Activated CD4-positive, alpha-beta T cell treated with anti-CD3 and anti-CD28 coated beads, Interleukin-2, amount 10 ng/mL, durations not matched to agents 24 days and 14 days (primary cell): ENCODE data around the gene RPTOR. TPM values are rescaled to one million over a fixed set of nuclear protein-coding genes. Genes with fewer than 3 reads are reported as not detected.
A peak's percentile ranks its signal among the peaks of the same experiment; 100 is the strongest.
"Not testable (repeated sequence)": the region's sequence is repeated elsewhere in the genome, so short reads cannot be mapped to it uniquely, and the experiment has no call there.

Experiments
- DNase-seq: peaks from one replicate; pipeline ENCODE4 v3.0.0; 2022
- H3K27ac Mint-ChIP-seq: one replicate; pipeline ENCODE4 v1.8.0; 2022; ENCODE audit warnings: mild to moderate bottlenecking, mixed read lengths
- H3K27me3 Mint-ChIP-seq: one replicate; pipeline ENCODE4 v1.8.0; 2022; ENCODE audit warnings: mixed read lengths
- H3K36me3 Mint-ChIP-seq: one replicate; pipeline ENCODE4 v1.8.0; 2022; ENCODE audit warnings: low read depth, mild to moderate bottlenecking, mixed read lengths
- H3K4me1 Mint-ChIP-seq: one replicate; pipeline ENCODE4 v1.8.0; 2021; ENCODE audit warnings: mixed read lengths
- H3K4me3 Mint-ChIP-seq: one replicate; pipeline ENCODE4 v1.8.0; 2022; ENCODE audit warnings: mild to moderate bottlenecking, moderate library complexity, mixed read lengths
- H3K9me3 Mint-ChIP-seq: one replicate; pipeline ENCODE4 v1.8.0; 2021; ENCODE audit warnings: mixed read lengths
- intact Hi-C: fragments of 100-400 bp; cut with micrococcal nuclease; formaldehyde crosslinking; loops from one replicate; pipeline ENCODE4 v1.15.1; 2023
- total RNA-seq: library from RNA; stranded (reverse); gene quantifications from 2 replicates; pipeline ENCODE4 v1.2.3, GENCODE V29; 2022

RPTOR gene
- total RNA-seq, 1 donor from 2014 or later: 67.2 TPM

GRCh38 chr17:80793421-80793820 is 248.8 kb downstream of the RPTOR start:
- no peaks in the 10 kb centered on the region for H3K27me3 Mint-ChIP-seq
- peaks cover 62% of the 10 kb centered on the region for H3K4me1 Mint-ChIP-seq
- peak overlapping the region; percentile 88 for H3K27ac Mint-ChIP-seq
- intact Hi-C loops: no loop called here
- no peaks in the 10 kb centered on the region for H3K9me3 Mint-ChIP-seq
- peak overlapping the region; percentile 31 for H3K4me3 Mint-ChIP-seq
- H3K36me3 Mint-ChIP-seq: peaks cover 54% of the 10 kb centered on the region
- DNase-seq: no peak

GRCh38 chr17:80793851-80794267 is 249.2 kb downstream of the RPTOR start:
- Mint-ChIP-seq H3K4me3 (no peak overlapping the region), H3K27me3 (no peaks in the 10 kb centered on the region), H3K36me3 (peaks cover 52% of the 10 kb centered on the region), H3K27ac (peak overlapping the region; percentile 88), H3K9me3 (no peaks in the 10 kb centered on the region), H3K4me1 (peaks cover 60% of the 10 kb centered on the region)
- intact Hi-C loops: no loop called here
- DNase-seq: no peak

GRCh38 chr17:80794281-80795089 is 249.8 kb downstream of the RPTOR start:
- H3K4me3 Mint-ChIP-seq: no peak overlapping the region
- peaks cover 55% of the 10 kb centered on the region for H3K4me1 Mint-ChIP-seq
- H3K9me3 Mint-ChIP-seq: no peaks in the 10 kb centered on the region
- H3K27me3 Mint-ChIP-seq: no peaks in the 10 kb centered on the region
- H3K36me3 Mint-ChIP-seq: peaks cover 51% of the 10 kb centered on the region
- peak overlapping the region; percentile 36 for H3K27ac Mint-ChIP-seq
- intact Hi-C loops: no loop called here
- no peak for DNase-seq

DNA sequence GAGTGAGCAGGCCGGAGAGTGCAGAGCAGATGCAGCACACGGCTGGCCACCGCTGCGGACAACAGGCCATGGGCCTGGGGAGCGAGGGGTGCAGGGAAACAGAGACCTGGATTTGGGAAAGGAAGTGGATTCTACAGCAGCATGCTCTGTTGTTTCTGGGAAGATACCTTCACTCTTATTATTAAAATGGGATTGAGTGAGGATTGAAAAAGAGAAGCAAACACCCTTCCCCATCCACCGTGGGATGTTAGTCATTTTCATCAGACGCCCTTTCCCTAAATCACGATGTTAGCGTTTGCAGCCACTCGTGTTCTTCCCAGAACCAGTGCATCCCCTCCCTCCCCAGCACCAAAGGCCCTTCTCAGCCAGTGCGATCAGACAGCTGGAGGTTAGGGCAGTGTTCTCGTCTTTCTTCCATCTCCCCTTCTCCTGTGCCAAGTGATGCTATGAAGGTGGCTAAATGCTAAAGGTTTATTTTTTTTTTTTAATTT is 250.5 kb downstream of the RPTOR start:
- peaks cover 51% of the 10 kb centered on the region for H3K36me3 Mint-ChIP-seq
- H3K4me3 Mint-ChIP-seq: no peak overlapping the region
- H3K27me3 Mint-ChIP-seq: no peaks in the 10 kb centered on the region
- no peaks in the 10 kb centered on the region for H3K9me3 Mint-ChIP-seq
- peaks cover 48% of the 10 kb centered on the region for H3K4me1 Mint-ChIP-seq
- peak overlapping the region; percentile 36 for H3K27ac Mint-ChIP-seq
- intact Hi-C loops: no loop called here
- DNase-seq: no peak

- no peak overlapping the region for H3K4me3 Mint-ChIP-seq
These were observed 251.1 kb downstream of the RPTOR start for GRCh38 chr17:80795754-80796153.

GRCh38 chr17:80796430-80796861 is 251.8 kb downstream of the RPTOR start:
- no peak for DNase-seq
- intact Hi-C loops: no loop called here
- peaks cover 51% of the 10 kb centered on the region for H3K36me3 Mint-ChIP-seq
- no peaks in the 10 kb centered on the region for H3K27me3 Mint-ChIP-seq
- no peak overlapping the region for H3K4me3 Mint-ChIP-seq
- peak overlapping the region; percentile 57 for H3K27ac Mint-ChIP-seq
- no peaks in the 10 kb centered on the region for H3K9me3 Mint-ChIP-seq
- H3K4me1 Mint-ChIP-seq: peaks cover 35% of the 10 kb centered on the region

More at GRCh38 chr17:80795754-80796153, 251.1 kb downstream of the RPTOR start:
- Mint-ChIP-seq H3K9me3 (no peaks in the 10 kb centered on the region), H3K27ac (peak overlapping the region; percentile 34), H3K36me3 (peaks cover 51% of the 10 kb centered on the region), H3K4me1 (peaks cover 42% of the 10 kb centered on the region), H3K27me3 (no peaks in the 10 kb centered on the region)
- no peak for DNase-seq
- intact Hi-C loops: no loop called here

DNA sequence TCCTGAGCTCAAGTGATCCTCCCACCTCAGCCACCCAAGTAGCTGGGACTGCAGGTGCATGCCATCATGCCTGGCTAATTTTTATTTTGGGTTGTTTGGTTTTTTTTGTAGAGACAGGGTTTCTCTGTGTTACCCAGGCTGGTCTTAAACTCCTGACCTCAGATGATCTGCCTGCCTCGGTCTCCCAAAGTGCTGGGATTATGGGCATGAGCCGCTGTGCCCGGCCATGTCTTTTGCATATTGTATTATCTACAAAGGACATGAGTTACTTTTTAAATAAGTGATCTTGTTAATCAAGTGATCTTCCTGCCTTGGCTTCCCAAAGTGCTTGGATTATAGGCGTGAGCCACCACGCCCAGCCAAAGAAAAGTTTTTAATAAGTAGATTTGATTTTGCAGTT is 252.6 kb downstream of the RPTOR start:
- Mint-ChIP-seq H3K4me1 (peaks cover 28% of the 10 kb centered on the region), H3K36me3 (peaks cover 47% of the 10 kb centered on the region)
- H3K27me3 Mint-ChIP-seq, intact Hi-C loops, DNase-seq, H3K9me3 Mint-ChIP-seq, H3K4me3 Mint-ChIP-seq, H3K27ac Mint-ChIP-seq: not testable (repeated sequence)

- Mint-ChIP-seq H3K9me3 (no peaks in the 10 kb centered on the region), H3K27me3 (no peaks in the 10 kb centered on the region), H3K36me3 (peaks cover 42% of the 10 kb centered on the region), H3K27ac (peak overlapping the region; percentile 31), H3K4me1 (peaks cover 23% of the 10 kb centered on the region), H3K4me3 (no peak overlapping the region)
- intact Hi-C loops: no loop called here
- DNase-seq: no peak
These were observed 253.3 kb downstream of the RPTOR start for GRCh38 chr17:80797741-80798594.

- Mint-ChIP-seq H3K36me3 (peaks cover 40% of the 10 kb centered on the region), H3K4me1 (peaks cover 20% of the 10 kb centered on the region), H3K27me3 (no peaks in the 10 kb centered on the region), H3K27ac (no peak overlapping the region), H3K4me3 (no peak overlapping the region), H3K9me3 (no peaks in the 10 kb centered on the region)
- intact Hi-C loops: no loop called here
- no peak for DNase-seq
These were observed 254.2 kb downstream of the RPTOR start for GRCh38 chr17:80798595-80799537.

GRCh38 chr17:80799538-80800480 is 255.2 kb downstream of the RPTOR start:
- DNase-seq: no peak
- Mint-ChIP-seq H3K9me3 (no peaks in the 10 kb centered on the region), H3K27ac (no peak overlapping the region), H3K4me1 (peaks cover 17% of the 10 kb centered on the region), H3K36me3 (peaks cover 40% of the 10 kb centered on the region), H3K27me3 (no peaks in the 10 kb centered on the region), H3K4me3 (no peak overlapping the region)
- intact Hi-C loops: no loop called here

DNA sequence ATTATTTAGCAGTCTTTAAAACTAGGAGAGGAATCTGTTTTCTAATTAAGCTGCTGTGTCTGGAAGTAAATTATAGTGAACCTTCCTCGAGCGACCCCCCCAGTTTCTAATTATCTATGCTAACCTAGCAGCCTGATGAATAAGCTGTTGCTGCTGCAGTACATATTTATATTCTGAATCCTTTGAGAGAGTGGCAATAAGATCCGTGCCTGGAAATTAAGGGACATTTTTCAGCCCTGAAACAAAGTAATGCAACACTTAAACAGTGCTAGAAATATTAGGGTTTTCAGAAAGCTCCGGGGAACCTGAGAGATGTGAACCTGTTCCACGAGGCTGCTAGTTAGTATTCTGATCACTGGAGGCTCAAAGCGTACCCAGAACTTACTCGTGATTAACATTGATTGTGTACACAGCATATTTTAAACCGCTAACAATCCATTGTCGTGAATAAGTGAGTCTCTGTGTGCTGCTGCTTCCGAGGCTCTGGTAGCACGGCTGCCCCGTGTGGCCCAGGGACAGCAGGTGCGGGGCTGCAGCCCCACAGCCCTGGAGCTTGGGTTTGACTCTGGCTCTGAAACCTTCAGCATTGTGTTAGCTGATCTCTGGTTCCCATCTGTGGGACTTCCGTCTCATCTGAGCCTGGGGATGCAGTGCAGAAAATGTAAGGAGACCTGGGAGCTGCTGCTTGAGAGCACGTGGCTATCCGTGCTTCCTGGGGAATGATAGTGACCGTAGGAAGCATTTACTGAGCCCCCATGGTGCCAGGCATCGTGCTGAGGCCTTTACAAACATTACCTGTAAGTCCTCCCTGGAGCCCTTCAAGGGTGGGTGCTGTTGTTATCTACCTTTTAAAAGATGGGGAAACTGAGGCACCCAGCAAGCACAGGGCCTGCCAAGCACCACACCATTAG is 256.1 kb downstream of the RPTOR start:
- H3K27ac Mint-ChIP-seq: no peak overlapping the region
- no peak for DNase-seq
- no peak overlapping the region for H3K4me3 Mint-ChIP-seq
- peaks cover 39% of the 10 kb centered on the region for H3K36me3 Mint-ChIP-seq
- intact Hi-C loops: no loop called here
- H3K9me3 Mint-ChIP-seq: no peaks in the 10 kb centered on the region
- no peaks in the 10 kb centered on the region for H3K27me3 Mint-ChIP-seq
- peaks cover 16% of the 10 kb centered on the region for H3K4me1 Mint-ChIP-seq
